MM.1S (cell line): ENCODE measurements around the gene ZMYM4.

Source experiments
- CTCF ChIP-seq: fragments of 300-600 bp; sonication (generic); IDR thresholded peaks from 2 replicates; pipeline ENCODE4 v1.5.1; 2016; ENCODE audit warnings: antibody characterized with exemption, low read length, mixed read lengths
- EZH2 ChIP-seq: fragments of 300-600 bp; sonication (generic); optimal IDR thresholded peaks from 2 replicates; pipeline ENCODE3; 2017; ENCODE audit warnings: low read depth, mild to moderate bottlenecking, antibody characterized with exemption, low read length, mixed read lengths
- EZH2phosphoT487 ChIP-seq: fragments of 300-600 bp; sonication (generic); IDR thresholded peaks from 2 replicates; pipeline ENCODE4 v1.6.1; 2018; ENCODE audit warnings: antibody characterized with exemption, low read length

GRCh38 chr1:35367914-35368313 is 99.4 kb downstream of the ZMYM4 start:
- TF ChIP-seq CTCF (no peak), EZH2 (no peak), EZH2phosphoT487 (no peak)
